GM19328 (cell line): ENCODE measurements around the gene CT45A6.
"Not testable (repeated sequence)": the region's sequence is repeated elsewhere in the genome, so short reads cannot be mapped to it uniquely, and the experiment has no call there.

Source experiments
- ATAC-seq: cut with Tn5 transposase; IDR thresholded peaks from one replicate; pipeline ENCODE4 v1.9.1; 2021; ENCODE audit warnings: mild to moderate bottlenecking, moderate library complexity; ENCODE audit not compliant: unreplicated experiment

CT45A6 gene

GRCh38 chrX:135802687-135803086, at the start of gene CT45A6:
Gene CT45A6 (minus strand): TSS chrX:135802787. CDS start chrX:135798993, 3,794 bp downstream.
- ATAC-seq: not testable (repeated sequence)

GRCh38 chrX:135837180-135837579, 34.6 kb upstream of the CT45A6 start, which contains the start of gene CT45A7:
Gene CT45A7 (minus strand): TSS chrX:135837280. CDS start chrX:135833533, 3,747 bp downstream.
- not testable (repeated sequence) for ATAC-seq

GRCh38 chrX:135819912-135820311, 17.3 kb upstream of the CT45A6 start, which contains the start of gene CT45A2:
Gene CT45A2 (minus strand): TSS chrX:135820012. CDS start chrX:135816265, 3,747 bp downstream.
- ATAC-seq: not testable (repeated sequence)

GRCh38 chrX:135785403-135785802, 17.2 kb downstream of the CT45A6 start, which contains the start of gene CT45A5:
Gene CT45A5 (minus strand): TSS chrX:135785503. CDS start chrX:135781729, 3,774 bp downstream.
- ATAC-seq: not testable (repeated sequence)

GRCh38 chrX:135768091-135768490, 34.5 kb downstream of the CT45A6 start, which contains the start of gene CT45A3:
Gene CT45A3 (minus strand): TSS chrX:135768191. CDS start chrX:135764444, 3,747 bp downstream.
- not testable (repeated sequence) for ATAC-seq

GRCh38 chrX:135744739-135745138, 57.8 kb downstream of the CT45A6 start:
- not testable (repeated sequence) for ATAC-seq
